PC-3 (cell line): ENCODE results near the gene SCCPDH.

Experiments
- CTCF ChIP-seq: fragments of 300-600 bp; sonication (generic); conservative IDR thresholded peaks from 2 replicates; pipeline ENCODE4 v1.5.1; 2017; ENCODE audit warnings: antibody characterized with exemption, low read depth, mild to moderate bottlenecking, low read length
- EZH2 ChIP-seq: fragments of 300-600 bp; sonication (generic); IDR thresholded peaks from one replicate; pipeline ENCODE4 v1.6.1; 2017; ENCODE audit warnings: antibody characterized with exemption, mild to moderate bottlenecking, low read length; ENCODE audit not compliant: unreplicated experiment

GRCh38 chr1:246680696-246681130 lies 43.5 kb upstream of the SCCPDH start:
- TF ChIP-seq EZH2 (no peak), CTCF (no peak)
